GM19023 (cell line): Measurements from ENCODE around the gene MKS1.

Source experiments
- ATAC-seq: cut with Tn5 transposase; IDR thresholded peaks from one replicate; pipeline ENCODE4 v1.9.1; 2021; ENCODE audit warnings: mild to moderate bottlenecking, moderate library complexity; ENCODE audit not compliant: unreplicated experiment

The MKS1 gene

DNA sequence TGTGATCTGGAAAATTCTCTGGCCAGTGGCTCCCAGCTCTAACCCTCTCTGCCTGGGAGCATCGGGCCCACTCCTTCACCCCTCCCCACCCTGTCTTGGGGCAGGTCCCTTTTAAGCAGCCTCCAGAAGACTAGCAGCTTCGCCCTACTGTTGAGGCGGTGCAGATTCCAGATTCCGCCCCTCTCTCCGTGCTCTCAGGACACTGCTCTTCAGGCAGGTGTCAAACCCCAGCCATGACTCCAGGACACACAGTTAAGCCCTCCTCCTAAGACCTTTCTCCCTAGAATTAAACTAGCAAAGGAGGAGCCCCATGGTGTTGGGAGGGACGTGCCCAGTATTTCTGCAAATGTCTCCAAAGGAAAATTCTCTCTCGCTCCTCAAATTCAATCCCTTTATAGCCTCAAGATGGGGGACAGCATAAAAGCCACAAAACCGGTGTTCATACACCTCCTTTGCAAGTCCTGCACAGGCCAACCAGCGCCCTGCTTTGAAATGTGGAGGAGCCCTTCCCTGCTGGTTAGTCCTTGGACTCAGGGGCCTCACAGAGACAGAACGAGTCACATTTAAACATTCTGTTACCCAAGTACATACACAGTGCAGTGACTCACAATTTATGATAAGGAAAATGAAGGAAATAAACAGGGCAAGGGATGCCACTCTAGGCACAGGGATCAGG is 26.5 kb upstream of the MKS1 start:
- no peak for ATAC-seq

DNA sequence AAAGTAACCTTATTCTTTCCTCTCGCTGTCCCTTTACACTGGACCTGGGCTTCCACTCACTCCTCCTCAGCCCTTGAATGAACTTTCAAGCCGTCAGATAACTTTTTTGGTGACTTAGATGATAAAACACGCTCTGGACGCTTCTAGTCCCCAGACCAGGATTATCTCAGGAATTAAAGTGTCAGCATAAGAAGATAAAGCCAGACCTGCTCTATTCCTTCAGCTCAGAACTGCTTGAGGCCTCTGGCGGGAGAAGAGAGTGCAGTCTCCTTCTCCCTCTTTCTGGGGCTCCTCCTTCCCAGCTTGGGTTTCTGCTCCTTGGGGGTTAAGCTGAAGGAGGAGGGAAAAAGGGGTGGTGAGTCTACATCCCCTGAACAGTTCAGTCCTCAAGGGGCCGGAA is 25.9 kb upstream of the MKS1 start:
- no peak for ATAC-seq

DNA sequence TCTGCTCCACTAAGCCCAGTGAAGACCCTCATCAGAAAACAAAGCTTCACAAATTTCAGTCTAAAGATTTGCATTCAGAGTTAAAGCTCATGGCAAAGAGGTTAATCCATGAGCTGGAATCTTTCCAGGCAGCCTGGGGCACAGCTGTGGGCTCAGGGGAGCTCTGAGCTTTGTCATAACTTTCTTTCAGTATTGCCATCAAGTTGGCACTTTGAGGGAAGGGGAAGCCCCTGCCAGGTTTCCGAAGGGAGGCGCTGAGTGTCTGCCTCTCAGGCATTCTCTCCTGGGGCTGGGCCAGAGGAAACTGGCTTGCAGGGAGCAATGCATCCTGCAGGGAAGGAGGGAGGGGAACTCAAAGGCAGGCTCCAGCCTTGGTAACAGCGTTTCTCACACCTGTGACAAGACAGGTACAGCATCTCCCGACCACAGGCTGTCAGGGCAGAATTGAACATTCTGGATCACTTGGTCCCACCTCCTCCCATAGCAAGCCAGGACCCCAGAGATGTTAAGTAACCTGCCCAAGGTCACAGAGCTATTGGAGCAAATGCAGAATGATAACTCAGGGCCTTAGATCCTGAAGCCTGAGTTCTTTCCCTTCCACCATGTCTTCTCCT is 23.2 kb upstream of the MKS1 start:
- ATAC-seq: no peak

DNA sequence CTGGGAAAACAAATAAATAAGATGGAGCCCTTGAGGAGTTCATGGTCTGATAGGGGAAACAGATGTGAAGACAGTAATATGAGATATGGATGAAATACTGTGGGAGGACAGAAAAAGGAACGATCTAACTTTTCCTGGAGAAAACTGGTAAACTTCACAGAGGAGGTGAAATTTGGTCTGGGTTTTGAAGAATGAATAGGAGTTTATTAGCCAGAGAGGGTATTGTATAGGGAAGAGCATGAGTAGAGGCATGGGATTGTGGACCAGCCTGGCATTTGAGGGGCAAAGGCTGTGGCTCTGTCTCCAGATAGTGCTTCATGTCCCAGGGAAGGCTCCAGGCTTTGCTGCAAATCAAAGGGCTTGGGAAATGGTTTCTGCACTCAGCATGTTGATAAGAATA is 20.9 kb upstream of the MKS1 start:
- ATAC-seq: no peak

DNA sequence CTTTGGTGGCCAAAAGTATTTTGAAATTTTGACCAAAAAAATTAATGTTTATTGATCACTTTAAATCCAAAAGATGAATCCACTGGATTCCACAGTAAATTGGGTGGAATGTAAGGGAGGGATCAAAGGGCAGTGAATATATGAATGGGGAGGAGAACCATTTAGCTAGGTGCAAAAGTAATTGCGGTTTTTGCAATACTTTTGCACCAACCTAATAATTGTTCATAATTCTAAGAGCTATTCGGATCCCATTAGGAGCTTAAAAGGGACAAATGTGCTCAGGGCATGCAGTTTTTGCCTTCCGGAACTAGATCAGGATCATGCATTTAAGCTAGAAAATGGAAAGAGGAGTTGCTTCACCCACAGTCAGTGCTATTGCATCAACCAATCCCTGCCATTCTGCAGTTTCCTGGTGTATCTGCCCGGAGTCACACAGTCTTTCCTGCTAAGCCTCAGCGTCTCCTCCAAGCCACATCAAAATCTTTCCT is 19.1 kb upstream of the MKS1 start, which contains the start of gene LPO:
Gene LPO (plus strand): TSS at position 438 of the 488 bp plus-strand sequence. CDS start 4,396 bp downstream, outside the sequence.
- no peak for ATAC-seq

DNA sequence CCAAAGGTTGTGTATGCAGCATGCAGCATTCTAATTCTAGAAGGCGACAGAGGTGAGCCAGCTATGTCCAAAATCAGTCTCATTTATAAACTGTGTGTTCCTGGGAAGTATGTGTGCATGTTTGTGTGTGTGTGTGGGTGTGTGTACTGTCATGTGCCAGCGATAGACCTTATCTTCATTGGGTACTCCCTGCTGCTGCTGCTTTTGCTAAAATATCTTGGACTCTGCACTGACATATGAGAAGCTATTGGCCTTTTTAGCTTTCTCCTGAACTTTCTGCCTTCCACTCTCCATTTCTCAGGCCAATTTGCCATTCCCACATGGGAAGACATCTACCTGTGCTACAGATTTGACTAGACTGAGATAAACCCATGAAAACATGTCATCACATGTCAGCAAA is 17.3 kb upstream of the MKS1 start:
- no peak for ATAC-seq

DNA sequence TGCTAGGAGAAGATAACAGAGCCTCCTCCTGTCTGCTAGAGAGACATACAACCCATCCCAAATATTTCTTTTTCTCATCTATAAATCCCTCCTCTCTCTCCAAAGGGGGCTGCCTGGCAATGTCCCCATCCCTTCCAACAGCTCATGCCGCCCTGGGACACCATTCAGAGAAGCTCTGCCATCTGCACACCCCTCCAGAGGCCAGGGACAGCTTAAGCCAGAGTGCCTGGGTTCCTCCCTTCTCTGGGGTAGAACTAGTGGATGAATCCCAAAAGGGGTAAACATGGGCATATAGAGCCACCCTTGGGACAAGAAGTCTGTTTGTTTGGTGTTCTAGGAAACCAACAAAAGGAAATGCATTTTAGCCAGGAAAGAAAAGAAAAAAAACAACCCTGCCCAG is 16.8 kb upstream of the MKS1 start:
- no peak for ATAC-seq

DNA sequence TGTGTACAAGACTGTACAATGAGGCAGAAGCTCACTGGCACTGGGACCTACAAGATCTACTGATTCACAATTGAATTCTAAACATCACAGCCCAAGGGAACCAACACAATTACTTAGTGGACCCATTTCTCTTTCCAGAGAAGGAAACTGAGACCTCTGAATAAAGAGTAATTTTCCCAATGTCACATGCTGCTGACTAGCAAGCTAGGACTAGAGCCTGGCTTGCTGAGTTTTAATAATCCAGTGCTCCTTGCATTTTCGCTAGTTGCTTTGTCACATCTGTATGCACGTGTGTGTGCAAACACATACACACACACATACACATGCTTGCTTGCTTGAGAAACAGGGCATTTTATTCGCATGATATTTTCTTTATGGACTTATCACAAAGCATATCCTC is 15.5 kb upstream of the MKS1 start:
- no peak for ATAC-seq

DNA sequence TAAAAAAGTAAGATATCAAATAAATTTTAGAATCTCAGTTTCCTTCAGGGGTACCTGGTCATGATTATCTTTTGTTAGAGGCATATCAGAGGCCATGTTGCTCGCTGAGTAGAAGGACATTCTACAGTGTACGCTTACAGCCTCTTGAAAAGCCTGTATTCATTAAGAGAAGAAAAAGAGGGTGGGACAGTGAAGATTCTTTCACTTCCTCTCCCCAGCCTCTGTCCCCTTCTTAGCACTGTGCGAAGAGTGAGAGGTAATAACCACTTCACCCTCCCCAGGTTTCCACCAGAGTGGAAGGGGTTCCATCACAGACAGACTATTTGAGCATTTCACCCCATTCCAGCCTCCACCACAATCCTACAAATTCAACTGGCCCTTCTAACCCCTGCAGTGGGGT is 14.5 kb upstream of the MKS1 start:
- ATAC-seq: no peak

DNA sequence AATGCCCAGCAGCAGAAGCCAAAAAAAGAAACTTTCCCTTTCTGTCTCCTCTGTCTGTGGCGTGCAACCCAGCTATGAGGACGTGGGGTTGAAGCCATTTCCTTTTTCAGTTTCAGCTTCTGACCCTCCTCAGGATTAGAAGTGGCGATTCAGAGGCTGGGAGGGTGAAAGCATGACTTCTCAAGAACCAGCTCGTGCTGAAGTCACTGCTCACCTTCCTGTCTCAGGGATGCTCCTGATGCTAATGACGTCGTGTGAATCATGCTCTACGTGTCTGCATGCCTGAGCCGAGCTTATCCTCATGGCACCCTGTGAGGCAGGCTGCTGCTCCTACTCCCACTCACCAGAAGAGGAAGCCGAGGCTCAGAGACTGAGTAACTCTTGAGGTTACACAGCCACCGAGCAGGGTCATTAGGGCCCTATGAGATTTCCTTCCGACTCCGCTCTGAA is 13.7 kb upstream of the MKS1 start:
- ATAC-seq: peak; percentile 67

DNA sequence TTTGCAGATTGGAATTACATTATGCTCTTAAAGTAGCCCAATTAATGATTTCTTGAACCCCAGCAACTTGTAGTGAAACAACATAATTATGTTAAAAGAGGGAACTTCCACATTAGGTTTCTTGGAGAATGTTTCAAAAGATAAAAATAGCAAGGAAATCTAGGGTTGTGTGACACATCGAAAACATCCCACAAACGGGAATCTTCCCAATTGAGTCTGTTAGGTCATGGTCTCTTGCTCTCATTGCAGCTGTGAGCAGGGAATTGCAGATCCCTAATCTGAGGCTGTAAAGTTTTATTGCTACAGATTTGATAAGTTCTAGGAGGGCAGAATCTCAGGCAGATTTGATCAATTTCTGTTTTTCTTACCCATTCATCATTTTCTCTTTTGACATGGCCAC is 12.6 kb upstream of the MKS1 start:
- no peak for ATAC-seq

DNA sequence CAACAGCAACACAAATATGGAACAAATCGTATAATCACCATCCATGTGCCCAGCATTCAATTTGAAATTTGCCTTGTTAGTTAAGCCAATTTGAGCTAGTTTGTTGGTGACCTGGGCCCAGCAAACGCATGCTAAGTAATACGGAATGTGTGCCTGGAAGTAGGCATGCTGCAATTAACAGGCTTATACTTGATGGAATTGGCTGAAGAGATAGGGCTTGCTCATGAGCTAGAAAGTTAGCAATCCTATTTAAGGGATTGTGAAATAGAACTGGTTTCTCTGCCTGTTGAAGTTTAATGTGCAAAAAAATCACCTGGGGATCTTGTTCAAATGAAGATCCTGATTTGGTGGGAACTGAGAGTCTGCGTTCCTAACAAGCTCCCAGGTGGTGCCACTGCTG is 10.8 kb upstream of the MKS1 start:
- ATAC-seq: no peak

DNA sequence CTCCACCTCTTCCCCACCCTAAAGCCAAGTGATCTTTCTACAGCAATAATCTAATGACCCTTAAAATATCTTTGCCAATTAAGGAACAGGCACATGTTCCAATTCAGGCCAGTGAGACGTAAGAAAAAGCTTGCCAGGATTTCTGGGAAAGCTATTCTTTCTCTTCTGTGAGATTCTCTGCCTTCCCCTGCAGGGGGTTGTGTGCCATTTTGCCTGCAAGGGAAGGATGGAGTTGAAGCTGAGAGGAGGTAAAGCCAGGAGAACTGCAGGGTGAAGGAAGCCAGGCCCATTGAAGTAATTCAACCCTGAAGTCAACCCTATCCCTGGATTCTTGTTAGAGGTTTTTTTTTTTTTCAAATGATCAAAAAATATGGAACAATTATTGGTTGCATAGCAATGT is 10.3 kb upstream of the MKS1 start:
- no peak for ATAC-seq

DNA sequence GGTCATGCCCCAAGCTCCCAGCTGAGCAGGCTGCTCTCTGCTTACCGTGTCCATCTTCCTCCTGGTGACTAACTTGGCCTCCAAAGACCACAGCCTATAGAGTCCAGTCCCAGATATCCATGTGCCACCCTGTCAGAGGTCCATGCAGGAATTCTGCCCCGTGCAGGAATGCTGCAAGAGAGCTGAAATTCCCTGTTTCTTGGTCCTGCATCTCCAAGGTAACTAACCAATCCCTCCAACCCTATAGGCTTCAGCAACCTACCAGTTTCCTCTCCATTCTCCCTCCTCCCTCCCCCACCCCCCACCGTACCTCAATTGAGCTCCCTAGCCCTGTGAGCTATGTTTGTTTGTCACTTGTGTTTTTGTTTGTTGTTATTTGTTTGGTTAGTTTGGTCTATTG is 9.6 kb upstream of the MKS1 start:
- ATAC-seq: no peak

DNA sequence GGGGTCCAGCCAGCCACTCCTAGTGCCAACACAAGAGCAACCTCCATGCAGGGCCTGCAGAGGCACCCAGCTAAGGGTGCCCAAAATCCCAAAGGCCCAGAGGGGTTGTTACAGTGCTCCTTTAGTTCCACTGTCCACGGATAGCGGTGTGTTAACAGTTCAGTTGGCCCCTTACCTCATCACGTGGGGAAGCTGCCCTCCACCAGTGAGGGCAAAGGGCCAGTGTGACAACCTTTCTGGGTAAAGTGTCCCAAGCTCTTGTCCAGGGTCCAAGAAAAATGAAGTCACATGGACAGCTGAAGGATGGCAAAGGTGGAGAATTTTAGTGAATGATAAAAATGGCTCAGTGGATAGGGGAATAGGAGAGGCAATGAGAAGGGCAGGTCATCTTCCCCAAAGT is 8.7 kb upstream of the MKS1 start:
- ATAC-seq: no peak

DNA sequence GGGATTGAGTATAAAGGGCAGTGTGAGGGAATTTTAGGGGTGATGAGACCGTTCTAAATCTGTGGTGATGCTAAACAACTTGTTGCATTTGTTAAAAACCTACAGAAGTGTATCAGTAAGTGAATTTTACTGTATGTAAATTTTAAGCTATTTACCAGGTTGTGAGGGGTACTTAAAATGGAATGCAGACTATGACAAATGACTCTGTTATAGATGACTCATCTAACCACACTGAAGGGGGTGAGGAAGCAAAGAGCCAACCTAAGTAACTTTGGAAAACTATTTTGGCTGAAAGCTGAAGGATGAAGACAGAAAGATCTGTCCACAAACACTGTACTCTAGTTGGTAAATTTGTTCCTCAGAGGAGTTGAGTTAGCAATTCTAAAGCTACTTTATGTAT is 5.3 kb upstream of the MKS1 start:
- ATAC-seq: no peak

DNA sequence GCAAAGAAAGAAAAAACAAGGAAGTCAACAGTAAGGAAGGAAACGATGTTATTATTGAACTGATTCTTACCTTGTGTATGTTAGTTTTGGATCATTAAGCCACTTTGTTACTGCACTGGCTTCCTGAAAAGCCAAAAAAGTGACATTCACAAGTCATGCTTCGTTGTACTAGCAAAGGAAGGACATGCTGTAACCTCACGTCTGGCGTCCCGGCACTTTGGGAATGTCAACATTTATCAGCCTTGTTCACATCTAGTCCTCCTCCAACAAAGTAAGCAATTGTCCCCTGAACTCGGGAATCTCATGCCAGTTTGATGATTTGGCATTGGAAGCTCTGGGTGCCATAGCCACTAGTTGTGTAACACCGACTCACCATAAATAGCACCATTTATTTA is 731 bp upstream of the MKS1 start:
- ATAC-seq: no peak

DNA sequence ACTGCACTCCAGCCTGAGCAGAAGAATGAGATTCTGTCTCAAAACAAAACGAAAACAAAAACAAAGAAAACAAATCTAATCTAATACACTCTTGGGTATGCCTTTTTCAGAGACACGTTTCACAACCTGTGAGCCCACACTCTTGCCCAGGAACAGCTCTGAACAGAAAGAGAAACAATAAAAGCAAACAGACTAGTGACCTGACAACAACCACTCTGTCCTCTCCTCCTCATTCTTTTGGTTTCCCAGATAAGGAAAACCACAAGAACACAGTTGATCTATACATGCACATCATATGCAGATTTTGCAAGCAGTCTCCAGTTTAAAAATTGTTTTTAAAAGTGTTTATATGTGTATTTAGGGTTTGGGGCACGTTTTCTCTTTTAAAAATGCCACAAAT is 1.3 kb downstream of the MKS1 start:
- ATAC-seq: no peak

DNA sequence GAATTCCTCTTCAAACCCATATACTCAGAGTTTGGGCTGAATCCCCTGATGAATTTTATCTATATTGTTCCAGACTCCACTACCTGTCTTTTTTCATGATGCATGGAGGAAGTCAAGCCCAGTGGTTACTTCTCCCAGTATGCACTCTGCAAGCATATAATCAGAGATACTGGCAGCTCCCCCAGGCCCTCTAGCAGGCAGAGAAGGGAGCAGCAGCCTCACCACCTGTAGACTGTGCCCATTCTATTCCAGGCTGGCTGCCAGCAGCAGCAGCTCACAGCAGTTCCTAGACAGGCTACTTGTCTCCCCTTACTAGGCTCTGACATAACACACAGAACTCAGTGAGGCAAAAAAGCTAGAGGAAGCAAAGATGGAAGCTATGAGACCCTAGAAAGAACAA is 3.4 kb downstream of the MKS1 start:
- ATAC-seq: no peak

DNA sequence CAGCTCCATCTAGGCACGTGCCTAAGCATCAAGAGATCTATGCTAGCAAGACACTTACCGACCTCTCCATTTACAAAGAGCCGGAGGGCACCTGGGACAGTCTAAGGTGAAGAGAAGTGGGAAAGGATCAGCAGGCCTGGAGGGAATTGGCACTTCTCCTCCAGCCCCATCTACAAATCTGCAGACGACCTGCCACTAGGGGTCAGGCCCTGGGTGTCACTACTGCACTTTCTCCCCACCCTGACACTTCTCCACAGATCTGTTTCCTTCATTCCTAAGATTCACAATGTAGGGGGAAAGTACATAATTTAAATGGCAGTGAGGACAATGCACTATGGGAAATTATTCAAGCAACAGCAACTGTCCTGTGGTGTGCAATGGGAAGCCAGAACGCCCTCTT is 8.1 kb downstream of the MKS1 start:
- no peak for ATAC-seq

DNA sequence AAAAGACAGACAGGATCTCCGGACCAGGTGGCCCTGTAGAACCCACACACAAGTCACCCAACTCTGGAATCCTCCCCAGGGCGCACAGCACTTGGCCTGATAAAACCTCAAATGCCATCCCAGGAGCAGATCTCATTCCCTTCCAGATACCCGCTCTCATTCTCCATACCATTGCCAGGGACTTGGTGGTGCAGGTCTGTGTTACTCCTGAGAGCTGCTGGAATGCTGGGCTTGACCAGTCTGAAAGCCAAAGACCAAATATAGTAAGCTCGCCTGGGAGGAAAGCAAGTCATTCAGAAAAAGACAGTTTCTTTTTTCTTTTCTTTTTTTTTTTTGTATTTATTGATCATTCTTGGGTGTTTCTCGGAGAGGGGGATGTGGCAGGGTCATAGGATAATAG is 10.7 kb downstream of the MKS1 start:
- ATAC-seq: no peak

DNA sequence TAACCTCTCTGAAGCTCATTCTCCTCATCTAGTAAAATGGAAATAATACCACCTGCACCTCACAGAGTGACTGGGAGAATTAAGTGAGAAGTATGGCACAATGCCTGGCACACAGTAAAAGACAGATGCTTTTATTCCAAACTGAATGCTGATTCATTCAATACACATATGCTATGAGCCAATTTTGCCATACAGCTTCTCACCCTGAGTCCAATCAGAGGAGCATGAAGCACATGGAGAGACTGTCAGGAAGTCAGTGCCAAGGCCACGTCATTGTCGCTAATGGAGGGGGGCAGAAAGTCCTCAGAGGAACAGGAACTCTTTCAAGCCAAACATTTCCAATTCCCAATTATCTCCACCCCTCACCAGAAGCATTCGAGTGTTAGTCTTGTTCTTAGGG is 11.6 kb downstream of the MKS1 start:
- no peak for ATAC-seq

DNA sequence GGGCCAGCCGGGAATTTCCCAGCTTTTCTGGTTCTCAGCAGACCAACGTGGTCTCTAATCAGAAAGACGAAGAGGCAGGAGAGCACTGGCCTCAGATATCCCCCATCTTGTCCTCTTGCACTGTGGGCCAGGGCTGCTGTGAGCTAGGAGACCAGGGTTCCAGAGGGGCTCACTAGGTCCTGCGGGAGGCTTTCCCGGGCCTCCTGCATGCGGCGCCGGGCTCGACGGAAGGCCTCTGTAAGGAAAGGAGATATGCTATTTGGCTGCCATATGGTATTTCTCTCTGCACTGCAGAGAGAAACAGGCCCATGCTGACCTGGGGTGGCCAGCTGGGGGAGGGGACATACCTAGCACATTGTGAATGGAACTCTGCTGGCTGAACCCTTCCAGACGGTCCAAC is 13.1 kb downstream of the MKS1 start:
- ATAC-seq: no peak
